HepG2 (cell line): ENCODE data around the gene TNIP1. TPM values are rescaled to one million over a fixed set of nuclear protein-coding genes. Genes with fewer than 3 reads are reported as not detected.

ENCODE experiments used
- CREB3 ChIP-seq: sonication (generic); formaldehyde crosslinking; IDR thresholded peaks from 2 replicates; pipeline ENCODE4 v1.5.0; 2020; ENCODE audit warnings: missing genetic modification reagents
- DDIT3 ChIP-seq: sonication (generic); formaldehyde crosslinking; IDR thresholded peaks from 2 replicates; pipeline ENCODE4 v1.4.0; 2020; ENCODE audit warnings: mild to moderate bottlenecking, missing genetic modification reagents
- EHMT2 ChIP-seq: fragments of 200-600 bp; sonication (generic); IDR thresholded peaks from 2 replicates; pipeline ENCODE4 v1.7.0; 2017; ENCODE audit warnings: antibody characterized with exemption, low read depth, low read length, borderline replicate concordance
- HOXA9 ChIP-seq: sonication (generic); formaldehyde crosslinking; IDR thresholded peaks from 2 replicates; pipeline ENCODE4 v1.8.1; 2022; ENCODE audit warnings: missing genetic modification reagents, mild to moderate bottlenecking, moderate library complexity, borderline replicate concordance
- KMT2A ChIP-seq: sonication (generic); formaldehyde crosslinking; IDR thresholded peaks from 2 replicates; pipeline ENCODE4 v1.4.0; 2020; ENCODE audit warnings: missing genetic modification reagents
- MTA1 ChIP-seq: sonication (generic); formaldehyde crosslinking; IDR thresholded peaks from 2 replicates; pipeline ENCODE4 v1.4.0; 2020; ENCODE audit warnings: missing genetic modification reagents, mild to moderate bottlenecking, borderline replicate concordance
- NFATC3 ChIP-seq: sonication (generic); formaldehyde crosslinking; IDR thresholded peaks from 2 replicates; pipeline ENCODE4 v1.5.1; 2020; ENCODE audit warnings: mild to moderate bottlenecking, missing genetic modification reagents
- POLR2AphosphoS2 ChIP-seq: IDR thresholded peaks from 2 replicates; pipeline ENCODE4 v1.6.1; 2011; ENCODE audit warnings: low read depth, low read length, improper control_type of control experiment
- ZNF225 ChIP-seq: sonication (generic); formaldehyde crosslinking; IDR thresholded peaks from 2 replicates; pipeline ENCODE4 v1.4.0; 2020; ENCODE audit warnings: mild to moderate bottlenecking, missing genetic modification reagents
- ZNF253 ChIP-seq: sonication (generic); formaldehyde crosslinking; IDR thresholded peaks from 2 replicates; pipeline ENCODE4 v1.8.0; 2022; ENCODE audit warnings: mild to moderate bottlenecking, missing genetic modification reagents, borderline replicate concordance
- ZNF276 ChIP-seq: sonication (generic); formaldehyde crosslinking; IDR thresholded peaks from 2 replicates; pipeline ENCODE4 v1.4.0; 2020; ENCODE audit warnings: mild to moderate bottlenecking, low read depth, missing genetic modification reagents
- ZNF30 ChIP-seq: sonication (generic); formaldehyde crosslinking; IDR thresholded peaks from 2 replicates; pipeline ENCODE4 v1.5.0; 2020; ENCODE audit warnings: mild to moderate bottlenecking, missing genetic modification reagents
- ZNF614 ChIP-seq: IDR thresholded peaks from 2 replicates; pipeline ENCODE4 v1.6.1; 2018; ENCODE audit warnings: missing biosample characterization, missing genetic modification reagents, inconsistent platforms, borderline replicate concordance
- ZNF670 ChIP-seq: sonication (generic); formaldehyde crosslinking; IDR thresholded peaks from 2 replicates; pipeline ENCODE4 v1.8.0; 2022; ENCODE audit warnings: mild to moderate bottlenecking, missing genetic modification reagents, borderline replicate concordance
- ZNF672 ChIP-seq: sonication (generic); formaldehyde crosslinking; IDR thresholded peaks from 2 replicates; pipeline ENCODE4 v1.8.1; 2022; ENCODE audit warnings: missing genetic modification reagents
- ZNF75D ChIP-seq: sonication (generic); formaldehyde crosslinking; IDR thresholded peaks from 2 replicates; pipeline ENCODE4 v1.8.1; 2023; ENCODE audit warnings: missing genetic modification reagents, mild to moderate bottlenecking, borderline replicate concordance
- ZNF781 ChIP-seq: sonication (generic); formaldehyde crosslinking; IDR thresholded peaks from 2 replicates; pipeline ENCODE4 v1.5.1; 2020; ENCODE audit warnings: borderline replicate concordance, mild to moderate bottlenecking, missing genetic modification reagents; ENCODE audit errors: not compliant biosample characterization
- ZNF850 ChIP-seq: sonication (generic); formaldehyde crosslinking; conservative IDR thresholded peaks from 2 replicates; pipeline ENCODE4 v1.9.0; 2021; ENCODE audit warnings: mild to moderate bottlenecking, missing genetic modification reagents
- polyA plus RNA-seq, 8 experiments: library from polyadenylated mRNA; depleted of rRNA in 3 of 8; stranded (reverse) in 7 of 8; unstranded in 1 of 8; fragments of >200 nt; fragmentation: Illumina TruSeq in 4 of 8; extraction: Trizol in 4 of 8; gene quantifications; 2 replicates each; pipeline versions ENCODE4 v1.2.1 to v1.2.3, GENCODE V29; 2011 to 2016; ENCODE audit warnings: low read depth in 4 of 8, missing spikeins in 1 of 8, mixed read lengths in 1 of 8; ENCODE audit not compliant: insufficient read depth in 1 of 8
- total RNA-seq, 5 experiments: library from RNA; depleted of rRNA; stranded (reverse); fragments of >200 nt; fragmentation: Illumina TruSeq; extraction: Trizol; gene quantifications; 2 replicates each; pipeline ENCODE4 v1.2.3, GENCODE V29; 2016; ENCODE audit warnings: low read depth in 1 of 5
- TF ChIP-seq, protein P1 (sequence below), 2 experiments: sonication (generic) in 1 of 2; formaldehyde crosslinking in 1 of 2; IDR thresholded peaks; 2 replicates each; pipeline versions ENCODE4 v1.6.1 to v1.9.0; 2014 to 2022; ENCODE audit warnings: antibody characterized with exemption in 1 of 2, borderline replicate concordance in 1 of 2, inconsistent platforms in 1 of 2, low read depth in 1 of 2, missing genetic modification reagents in 1 of 2

Gene TNIP1
- total and polyA plus RNA-seq, 2 of the 13 experiments (the other 11 are each of a cell fraction or from before 2014, with no cell fraction given), result 26.2 to 45.9 TPM

DNA sequence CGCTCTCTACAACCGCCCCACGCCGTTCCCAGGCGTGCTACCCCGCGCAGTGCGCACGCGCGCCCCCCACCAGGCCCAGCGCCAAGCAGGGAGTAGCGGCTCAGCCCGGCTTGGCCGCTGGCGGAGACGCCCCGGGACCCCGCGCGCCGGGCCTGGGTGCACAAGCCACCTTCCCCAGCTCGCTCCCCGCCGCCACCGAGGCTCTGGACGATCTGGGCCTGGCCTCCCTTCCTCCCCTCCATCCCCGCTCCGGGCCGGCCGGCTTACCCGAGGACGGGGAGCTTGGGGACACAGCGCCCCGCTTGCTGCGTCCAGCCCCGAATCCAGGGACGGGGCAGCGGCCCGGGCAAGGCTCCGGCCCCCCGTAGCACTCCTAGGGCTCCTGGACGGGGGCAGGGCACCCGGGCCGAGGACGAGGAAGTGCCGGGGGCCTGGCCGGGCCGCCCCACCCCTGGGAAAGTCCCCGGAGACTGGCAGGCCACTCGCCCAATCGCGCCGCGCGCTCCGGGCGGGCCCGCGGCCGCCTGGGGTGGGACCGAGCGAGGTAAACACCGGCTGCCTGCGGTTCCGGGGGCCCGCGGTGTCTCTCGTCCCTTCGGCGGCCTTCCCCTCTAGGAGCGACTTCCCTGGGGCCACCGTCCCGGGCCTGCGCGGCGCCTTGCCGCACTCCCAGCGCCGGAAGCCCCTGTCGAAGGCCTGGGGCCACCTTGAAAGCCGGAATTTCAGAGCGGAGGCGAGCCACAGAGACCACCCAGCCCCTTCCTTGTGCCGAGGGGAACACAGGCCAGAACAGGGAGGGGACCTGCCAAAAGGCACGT lies at the start of gene TNIP1 (continued):
- TF ChIP-seq, protein P1, sequence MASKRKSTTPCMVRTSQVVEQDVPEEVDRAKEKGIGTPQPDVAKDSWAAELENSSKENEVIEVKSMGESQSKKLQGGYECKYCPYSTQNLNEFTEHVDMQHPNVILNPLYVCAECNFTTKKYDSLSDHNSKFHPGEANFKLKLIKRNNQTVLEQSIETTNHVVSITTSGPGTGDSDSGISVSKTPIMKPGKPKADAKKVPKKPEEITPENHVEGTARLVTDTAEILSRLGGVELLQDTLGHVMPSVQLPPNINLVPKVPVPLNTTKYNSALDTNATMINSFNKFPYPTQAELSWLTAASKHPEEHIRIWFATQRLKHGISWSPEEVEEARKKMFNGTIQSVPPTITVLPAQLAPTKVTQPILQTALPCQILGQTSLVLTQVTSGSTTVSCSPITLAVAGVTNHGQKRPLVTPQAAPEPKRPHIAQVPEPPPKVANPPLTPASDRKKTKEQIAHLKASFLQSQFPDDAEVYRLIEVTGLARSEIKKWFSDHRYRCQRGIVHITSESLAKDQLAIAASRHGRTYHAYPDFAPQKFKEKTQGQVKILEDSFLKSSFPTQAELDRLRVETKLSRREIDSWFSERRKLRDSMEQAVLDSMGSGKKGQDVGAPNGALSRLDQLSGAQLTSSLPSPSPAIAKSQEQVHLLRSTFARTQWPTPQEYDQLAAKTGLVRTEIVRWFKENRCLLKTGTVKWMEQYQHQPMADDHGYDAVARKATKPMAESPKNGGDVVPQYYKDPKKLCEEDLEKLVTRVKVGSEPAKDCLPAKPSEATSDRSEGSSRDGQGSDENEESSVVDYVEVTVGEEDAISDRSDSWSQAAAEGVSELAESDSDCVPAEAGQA (IDR thresholded peaks at IDR 0.05; ENCODE audit: low read depth), result no peak
- TF ChIP-seq, protein P1 (CRISPR knock-in tag; IDR thresholded peaks at IDR 0.05; ENCODE audit: borderline replicate concordance), result no peak; the same call in 1 of the 2 replicates
- TF ChIP-seq ZNF75D (CRISPR knock-in tag) (peak; percentile 68; the same call in 1 of the 2 replicates), ZNF30 (CRISPR knock-in tag) (no peak), EHMT2 (no peak), MTA1 (CRISPR knock-in tag) (peak; percentile 42; the same call in 1 of the 2 replicates), ZNF670 (CRISPR knock-in tag) (no peak; the same call in none of the 2 replicates), CREB3 (CRISPR knock-in tag) (peak; percentile 74), ZNF850 (no peak; the same call in 1 of the 2 replicates), ZNF253 (CRISPR knock-in tag) (no peak), POLR2AphosphoS2 (no peak), ZNF614 (CRISPR knock-in tag) (0 out of 2 replicates have a peak, but pooled peaks have one; percentile 16), KMT2A (CRISPR knock-in tag) (peak; percentile 68), ZNF276 (CRISPR knock-in tag) (peak; percentile 50), DDIT3 (0 out of 2 replicates have a peak, but pooled peaks have one; percentile 38), ZNF781 (no peak), HOXA9 (CRISPR knock-in tag) (no peak), NFATC3 (CRISPR knock-in tag) (no peak; the same call in 1 of the 2 replicates), ZNF225 (0 out of 2 replicates have a peak, but pooled peaks have one; percentile 18), ZNF672 (CRISPR knock-in tag) (no peak)
